ENCODE data around the gene NDUFS6.

DNA sequence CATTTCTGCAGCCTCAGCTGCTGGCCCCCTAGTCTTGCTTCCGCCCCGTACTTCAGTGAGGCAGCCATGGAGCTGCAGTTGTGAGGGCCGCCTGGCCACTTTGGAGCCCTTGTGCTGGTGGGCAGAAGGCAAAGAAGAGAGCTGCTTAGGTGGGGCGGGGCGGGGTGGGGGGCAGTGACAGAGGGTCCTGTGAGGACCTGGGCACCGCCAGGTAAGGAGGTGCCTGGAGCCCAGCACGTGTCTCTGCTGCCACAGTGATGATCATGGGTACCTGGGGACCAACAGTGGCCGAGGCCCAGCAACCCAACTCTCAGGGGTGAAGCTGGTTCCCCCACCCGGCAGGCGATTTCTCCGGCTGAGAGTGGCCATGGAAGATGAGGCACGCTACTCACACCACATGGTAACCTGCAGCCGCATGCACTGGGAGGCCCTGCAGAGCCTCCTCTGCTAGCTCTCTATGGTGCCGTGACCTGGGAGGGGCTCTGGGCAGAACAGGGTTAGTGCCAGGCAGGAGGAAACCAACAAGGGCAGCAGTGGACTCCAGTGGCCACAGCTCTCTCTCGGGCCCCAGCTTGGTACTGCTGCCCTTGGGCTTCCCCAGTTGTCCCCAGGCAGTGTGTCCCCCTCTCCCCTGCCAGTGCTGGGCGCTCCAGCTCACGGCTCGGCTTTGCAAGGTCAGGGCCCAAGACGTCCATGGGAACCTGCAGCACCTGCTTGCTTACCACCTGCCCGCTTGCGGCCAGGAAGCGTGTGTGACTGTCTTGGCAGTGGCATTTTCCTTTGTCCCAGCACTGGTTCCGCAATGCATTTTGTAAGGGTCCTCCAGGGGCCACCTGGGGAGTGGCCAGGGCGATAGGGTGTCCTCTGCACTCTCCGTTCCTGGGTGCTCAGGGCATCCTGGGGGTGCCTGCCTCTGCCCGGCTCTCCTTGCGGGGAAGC is 24.0 kb downstream of the NDUFS6 start:
- TF ChIP-seq GATA3 (IDR thresholded peaks at IDR 0.05; ENCODE audit: low read depth, low read length), result no peak
- no peak for TF ChIP-seq GATA2 (IDR thresholded peaks at IDR 0.05; ENCODE audit: low read depth, low read length)

Data from SH-SY5Y (cell line).